DOHH2 (cell line): Measurements from ENCODE around the gene SV2C.

Experiments used
- CTCF ChIP-seq: fragments of 200-600 bp; sonication (generic); IDR thresholded peaks from one replicate; pipeline ENCODE4 v1.5.1; 2014; ENCODE audit warnings: antibody characterized with exemption, mild to moderate bottlenecking, low read depth, low read length; ENCODE audit not compliant: poor library complexity, severe bottlenecking
- EZH2phosphoT487 ChIP-seq: fragments of 200-600 bp; sonication (generic); IDR thresholded peaks from 2 replicates; pipeline ENCODE4 v1.6.1; 2017; ENCODE audit warnings: borderline replicate concordance, mild to moderate bottlenecking, antibody characterized with exemption, low read length, moderate library complexity, mixed read lengths

DNA sequence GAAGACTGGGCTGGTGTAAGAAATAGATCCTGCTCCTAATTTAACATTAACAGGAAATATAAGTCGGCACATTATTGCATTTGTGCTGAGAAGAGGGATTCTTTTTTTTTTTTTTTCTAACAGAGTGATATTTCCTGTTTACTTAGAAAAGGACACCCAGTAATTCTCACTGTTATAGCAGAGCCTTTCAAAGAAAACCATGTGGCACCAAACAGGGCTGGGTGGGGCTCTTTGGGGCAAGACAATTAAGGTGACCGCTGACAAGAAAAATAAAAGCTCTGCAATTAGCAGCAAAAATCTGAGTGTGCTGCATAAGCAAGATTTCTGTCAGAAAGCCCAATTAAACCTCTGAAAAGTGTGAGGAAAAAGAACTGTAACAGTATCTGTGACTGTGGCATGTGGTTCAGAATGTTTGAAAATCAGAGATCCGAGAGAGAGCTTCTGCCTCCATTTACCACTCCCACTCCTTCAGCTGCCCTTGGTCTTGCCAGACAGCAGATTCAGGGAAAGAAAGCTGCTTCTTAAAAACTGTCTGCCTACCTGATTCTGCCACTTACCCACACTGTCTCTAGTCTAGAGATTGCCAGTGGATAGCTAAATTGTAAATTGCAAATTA lies 242.8 kb downstream of the SV2C start:
- no peak for TF ChIP-seq CTCF
- TF ChIP-seq EZH2phosphoT487, result no peak
